AG04450 (cell line): Measurements from ENCODE around the gene FUT9. TPM values are rescaled to one million over a fixed set of nuclear protein-coding genes. Genes with fewer than 3 reads are reported as not detected.

Experiments used
- CTCF ChIA-PET: fragments of 300-600, 350-600 bp; formaldehyde crosslinking; extraction: SDS; loops from one replicate; lab custom pipeline; 2022; ENCODE audit warnings: antibody characterized with exemption, inconsistent platforms; lab: Charles Lee
- POLR2A ChIA-PET: fragments of 350-600 bp; formaldehyde crosslinking; extraction: SDS; loops from one replicate; lab custom pipeline; 2021; ENCODE audit warnings: antibody characterized with exemption, inconsistent platforms; lab: Yijun Ruan, JAX
- DNase-seq: peaks from one replicate; pipeline ENCODE4 v3.0.0-alpha.2; 2011; ENCODE audit warnings: low read depth, low spot score
- H3K27ac ChIP-seq: one replicate; pipeline ENCODE4 v1.5.1; 2012; ENCODE audit warnings: low read depth, low read length, control low read depth
- H3K27me3 ChIP-seq: one replicate; pipeline ENCODE4 v1.6.0; 2012; ENCODE audit warnings: low read length; ENCODE audit not compliant: control insufficient read depth, insufficient read depth
- H3K4me3 ChIP-seq: 2 replicates; pipeline ENCODE4 v1.5.1; 2011; ENCODE audit warnings: mild to moderate bottlenecking, low read depth, low read length, control low read depth
- H3K9me3 ChIP-seq: 2 replicates; pipeline ENCODE4 v1.5.1; 2012; ENCODE audit warnings: low read length; ENCODE audit not compliant: control insufficient read depth, insufficient read depth
- CTCF ChIP-seq: IDR thresholded peaks from 2 replicates; pipeline ENCODE4 v1.5.1; 2011; ENCODE audit warnings: low read depth, low read length, control low read depth, inconsistent platforms
- polyA plus RNA-seq: library from polyadenylated mRNA; depleted of rRNA; stranded (reverse); fragments of >200 nt; gene quantifications from 2 replicates; pipeline ENCODE4 v1.2.3, GENCODE V29; 2011

Gene FUT9
- polyA plus RNA-seq, 1 experiment = not detected

- POLR2A ChIA-PET = no interaction called here
- TF ChIP-seq CTCF = no peak
- DNase-seq = no peak
- Histone ChIP-seq H3K27ac (no peak overlapping the region), H3K27me3 (no peaks in the 10 kb centered on the region), H3K4me3 (no peak overlapping the region), H3K9me3 (peaks cover 7% of the 10 kb centered on the region)
- CTCF ChIA-PET = no interaction called here
Measured at GRCh38 chr6:96138406-96138805, 122.6 kb downstream of the FUT9 start.

GRCh38 chr6:96142142-96142541, 126.4 kb downstream of the FUT9 start:
- Histone ChIP-seq H3K27ac (no peak overlapping the region), H3K27me3 (no peaks in the 10 kb centered on the region), H3K9me3 (peaks cover 14% of the 10 kb centered on the region), H3K4me3 (no peak overlapping the region)
- no peak for TF ChIP-seq CTCF
- ChIA-PET CTCF (no interaction called here), POLR2A (no interaction called here)
- no peak for DNase-seq

DNA sequence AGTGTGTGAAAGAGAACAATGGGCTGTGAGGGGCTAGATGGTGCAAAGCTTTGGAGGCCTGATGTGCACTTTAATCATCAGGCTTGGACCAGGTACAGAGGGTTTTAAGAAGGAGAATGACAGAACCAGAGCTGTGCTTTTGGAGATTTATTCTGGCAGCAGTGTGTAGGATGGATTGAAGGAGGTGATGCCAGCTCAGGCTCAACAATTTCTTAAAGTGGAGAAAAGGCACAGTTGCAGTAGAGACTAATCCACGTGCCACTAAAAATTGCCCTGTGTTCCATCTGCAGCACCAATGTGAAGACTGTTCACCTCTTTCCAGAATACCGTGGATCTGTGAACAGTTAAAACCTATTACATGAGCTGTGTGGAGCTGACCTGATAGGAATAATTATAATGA, 134.7 kb downstream of the FUT9 start:
- Histone ChIP-seq H3K27ac (no peak overlapping the region), H3K27me3 (no peaks in the 10 kb centered on the region), H3K4me3 (no peak overlapping the region), H3K9me3 (peaks cover 13% of the 10 kb centered on the region)
- TF ChIP-seq CTCF = no peak
- no peak for DNase-seq
- ChIA-PET POLR2A (no interaction called here), CTCF (no interaction called here)

DNA sequence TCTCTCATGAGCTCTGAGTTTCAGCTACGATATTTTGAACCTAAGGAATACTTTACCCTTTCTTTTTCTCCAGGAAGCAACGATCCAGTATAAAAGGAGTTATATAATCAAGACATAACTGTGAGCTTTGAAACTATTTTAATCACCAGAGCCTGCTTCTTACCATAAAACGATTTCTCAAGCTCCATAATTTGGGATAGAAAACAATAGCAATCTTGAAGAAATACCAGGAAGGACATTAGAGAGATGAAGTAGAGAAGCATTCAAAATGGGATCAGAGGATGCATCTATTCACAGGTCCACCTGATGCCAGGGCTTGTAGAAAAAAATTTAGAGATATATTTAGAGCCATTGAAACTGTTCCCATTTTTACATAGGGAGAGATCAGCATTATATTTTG, 135.9 kb downstream of the FUT9 start:
- Histone ChIP-seq H3K27me3 (no peaks in the 10 kb centered on the region), H3K9me3 (peaks cover 9% of the 10 kb centered on the region), H3K4me3 (no peak overlapping the region), H3K27ac (no peak overlapping the region)
- DNase-seq = no peak
- CTCF ChIA-PET = no interaction called here
- POLR2A ChIA-PET = no interaction called here
- TF ChIP-seq CTCF = no peak

- peaks cover 9% of the 10 kb centered on the region for H3K9me3 ChIP-seq
- DNase-seq = no peak
- no peak overlapping the region for H3K27ac ChIP-seq
- TF ChIP-seq CTCF = no peak
- no peaks in the 10 kb centered on the region for H3K27me3 ChIP-seq
- ChIA-PET POLR2A (no interaction called here), CTCF (no interaction called here)
- H3K4me3 ChIP-seq = no peak overlapping the region
Measured at GRCh38 chr6:96152114-96152708, 136.4 kb downstream of the FUT9 start.
